ENCODE data around the gene CASP8. TPM values are rescaled to one million over a fixed set of nuclear protein-coding genes. Genes with fewer than 3 reads are reported as not detected.

The CASP8 gene
- total and polyA plus RNA-seq, 2 of the 8 experiments (the other 6 are each of a cell fraction or from before 2014, with no cell fraction given): 2.3 to 3.6 TPM

- TF ChIP-seq, protein P1, sequence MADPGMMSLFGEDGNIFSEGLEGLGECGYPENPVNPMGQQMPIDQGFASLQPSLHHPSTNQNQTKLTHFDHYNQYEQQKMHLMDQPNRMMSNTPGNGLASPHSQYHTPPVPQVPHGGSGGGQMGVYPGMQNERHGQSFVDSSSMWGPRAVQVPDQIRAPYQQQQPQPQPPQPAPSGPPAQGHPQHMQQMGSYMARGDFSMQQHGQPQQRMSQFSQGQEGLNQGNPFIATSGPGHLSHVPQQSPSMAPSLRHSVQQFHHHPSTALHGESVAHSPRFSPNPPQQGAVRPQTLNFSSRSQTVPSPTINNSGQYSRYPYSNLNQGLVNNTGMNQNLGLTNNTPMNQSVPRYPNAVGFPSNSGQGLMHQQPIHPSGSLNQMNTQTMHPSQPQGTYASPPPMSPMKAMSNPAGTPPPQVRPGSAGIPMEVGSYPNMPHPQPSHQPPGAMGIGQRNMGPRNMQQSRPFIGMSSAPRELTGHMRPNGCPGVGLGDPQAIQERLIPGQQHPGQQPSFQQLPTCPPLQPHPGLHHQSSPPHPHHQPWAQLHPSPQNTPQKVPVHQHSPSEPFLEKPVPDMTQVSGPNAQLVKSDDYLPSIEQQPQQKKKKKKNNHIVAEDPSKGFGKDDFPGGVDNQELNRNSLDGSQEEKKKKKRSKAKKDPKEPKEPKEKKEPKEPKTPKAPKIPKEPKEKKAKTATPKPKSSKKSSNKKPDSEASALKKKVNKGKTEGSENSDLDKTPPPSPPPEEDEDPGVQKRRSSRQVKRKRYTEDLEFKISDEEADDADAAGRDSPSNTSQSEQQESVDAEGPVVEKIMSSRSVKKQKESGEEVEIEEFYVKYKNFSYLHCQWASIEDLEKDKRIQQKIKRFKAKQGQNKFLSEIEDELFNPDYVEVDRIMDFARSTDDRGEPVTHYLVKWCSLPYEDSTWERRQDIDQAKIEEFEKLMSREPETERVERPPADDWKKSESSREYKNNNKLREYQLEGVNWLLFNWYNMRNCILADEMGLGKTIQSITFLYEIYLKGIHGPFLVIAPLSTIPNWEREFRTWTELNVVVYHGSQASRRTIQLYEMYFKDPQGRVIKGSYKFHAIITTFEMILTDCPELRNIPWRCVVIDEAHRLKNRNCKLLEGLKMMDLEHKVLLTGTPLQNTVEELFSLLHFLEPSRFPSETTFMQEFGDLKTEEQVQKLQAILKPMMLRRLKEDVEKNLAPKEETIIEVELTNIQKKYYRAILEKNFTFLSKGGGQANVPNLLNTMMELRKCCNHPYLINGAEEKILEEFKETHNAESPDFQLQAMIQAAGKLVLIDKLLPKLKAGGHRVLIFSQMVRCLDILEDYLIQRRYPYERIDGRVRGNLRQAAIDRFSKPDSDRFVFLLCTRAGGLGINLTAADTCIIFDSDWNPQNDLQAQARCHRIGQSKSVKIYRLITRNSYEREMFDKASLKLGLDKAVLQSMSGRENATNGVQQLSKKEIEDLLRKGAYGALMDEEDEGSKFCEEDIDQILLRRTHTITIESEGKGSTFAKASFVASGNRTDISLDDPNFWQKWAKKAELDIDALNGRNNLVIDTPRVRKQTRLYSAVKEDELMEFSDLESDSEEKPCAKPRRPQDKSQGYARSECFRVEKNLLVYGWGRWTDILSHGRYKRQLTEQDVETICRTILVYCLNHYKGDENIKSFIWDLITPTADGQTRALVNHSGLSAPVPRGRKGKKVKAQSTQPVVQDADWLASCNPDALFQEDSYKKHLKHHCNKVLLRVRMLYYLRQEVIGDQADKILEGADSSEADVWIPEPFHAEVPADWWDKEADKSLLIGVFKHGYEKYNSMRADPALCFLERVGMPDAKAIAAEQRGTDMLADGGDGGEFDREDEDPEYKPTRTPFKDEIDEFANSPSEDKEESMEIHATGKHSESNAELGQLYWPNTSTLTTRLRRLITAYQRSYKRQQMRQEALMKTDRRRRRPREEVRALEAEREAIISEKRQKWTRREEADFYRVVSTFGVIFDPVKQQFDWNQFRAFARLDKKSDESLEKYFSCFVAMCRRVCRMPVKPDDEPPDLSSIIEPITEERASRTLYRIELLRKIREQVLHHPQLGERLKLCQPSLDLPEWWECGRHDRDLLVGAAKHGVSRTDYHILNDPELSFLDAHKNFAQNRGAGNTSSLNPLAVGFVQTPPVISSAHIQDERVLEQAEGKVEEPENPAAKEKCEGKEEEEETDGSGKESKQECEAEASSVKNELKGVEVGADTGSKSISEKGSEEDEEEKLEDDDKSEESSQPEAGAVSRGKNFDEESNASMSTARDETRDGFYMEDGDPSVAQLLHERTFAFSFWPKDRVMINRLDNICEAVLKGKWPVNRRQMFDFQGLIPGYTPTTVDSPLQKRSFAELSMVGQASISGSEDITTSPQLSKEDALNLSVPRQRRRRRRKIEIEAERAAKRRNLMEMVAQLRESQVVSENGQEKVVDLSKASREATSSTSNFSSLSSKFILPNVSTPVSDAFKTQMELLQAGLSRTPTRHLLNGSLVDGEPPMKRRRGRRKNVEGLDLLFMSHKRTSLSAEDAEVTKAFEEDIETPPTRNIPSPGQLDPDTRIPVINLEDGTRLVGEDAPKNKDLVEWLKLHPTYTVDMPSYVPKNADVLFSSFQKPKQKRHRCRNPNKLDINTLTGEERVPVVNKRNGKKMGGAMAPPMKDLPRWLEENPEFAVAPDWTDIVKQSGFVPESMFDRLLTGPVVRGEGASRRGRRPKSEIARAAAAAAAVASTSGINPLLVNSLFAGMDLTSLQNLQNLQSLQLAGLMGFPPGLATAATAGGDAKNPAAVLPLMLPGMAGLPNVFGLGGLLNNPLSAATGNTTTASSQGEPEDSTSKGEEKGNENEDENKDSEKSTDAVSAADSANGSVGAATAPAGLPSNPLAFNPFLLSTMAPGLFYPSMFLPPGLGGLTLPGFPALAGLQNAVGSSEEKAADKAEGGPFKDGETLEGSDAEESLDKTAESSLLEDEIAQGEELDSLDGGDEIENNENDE (IDR thresholded peaks at IDR 0.05; ENCODE audit: insufficient replicate concordance, low read length): no peak
- TF ChIP-seq SIRT6 (IDR thresholded peaks at IDR 0.05; ENCODE audit: low read length) (no peak), POLR2A (IDR thresholded peaks at IDR 0.05; ENCODE audit: control extremely low read depth in 1 of 2, low read depth in 2 of 2, low read length in 2 of 2) (no peak), RFX5 (IDR thresholded peaks at IDR 0.05; ENCODE audit: borderline replicate concordance, low read depth, low read length) (no peak), TAF1 (IDR thresholded peaks at IDR 0.05; ENCODE audit: low read depth, low read length) (no peak), CEBPB (IDR thresholded peaks at IDR 0.05; ENCODE audit: low read depth, low read length) (no peak), SIN3A (conservative IDR thresholded peaks at IDR 0.05 in 1 of 2, IDR thresholded peaks at IDR 0.05 in 1 of 2; ENCODE audit: low read depth in 1 of 2, low read length in 2 of 2) (no peak), JUND (IDR thresholded peaks at IDR 0.05; ENCODE audit: low read length) (no peak), CTBP2 (IDR thresholded peaks at IDR 0.05; ENCODE audit: borderline replicate concordance, insufficient read depth, insufficient read length, low read length) (no peak)
- TF ChIP-seq, protein P2, sequence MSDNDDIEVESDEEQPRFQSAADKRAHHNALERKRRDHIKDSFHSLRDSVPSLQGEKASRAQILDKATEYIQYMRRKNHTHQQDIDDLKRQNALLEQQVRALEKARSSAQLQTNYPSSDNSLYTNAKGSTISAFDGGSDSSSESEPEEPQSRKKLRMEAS (IDR thresholded peaks at IDR 0.05): no peak
Measured at GRCh38 chr2:201275069-201275468, 14.7 kb downstream of the CASP8 start (continued).
